Measurements from ENCODE around the gene PCSK7.
A peak's percentile ranks its signal among the peaks of the same experiment; 100 is the strongest.
"Not testable (repeated sequence)": the region's sequence is repeated elsewhere in the genome, so short reads cannot be mapped to it uniquely, and the experiment has no call there.

The PCSK7 gene, protein sequence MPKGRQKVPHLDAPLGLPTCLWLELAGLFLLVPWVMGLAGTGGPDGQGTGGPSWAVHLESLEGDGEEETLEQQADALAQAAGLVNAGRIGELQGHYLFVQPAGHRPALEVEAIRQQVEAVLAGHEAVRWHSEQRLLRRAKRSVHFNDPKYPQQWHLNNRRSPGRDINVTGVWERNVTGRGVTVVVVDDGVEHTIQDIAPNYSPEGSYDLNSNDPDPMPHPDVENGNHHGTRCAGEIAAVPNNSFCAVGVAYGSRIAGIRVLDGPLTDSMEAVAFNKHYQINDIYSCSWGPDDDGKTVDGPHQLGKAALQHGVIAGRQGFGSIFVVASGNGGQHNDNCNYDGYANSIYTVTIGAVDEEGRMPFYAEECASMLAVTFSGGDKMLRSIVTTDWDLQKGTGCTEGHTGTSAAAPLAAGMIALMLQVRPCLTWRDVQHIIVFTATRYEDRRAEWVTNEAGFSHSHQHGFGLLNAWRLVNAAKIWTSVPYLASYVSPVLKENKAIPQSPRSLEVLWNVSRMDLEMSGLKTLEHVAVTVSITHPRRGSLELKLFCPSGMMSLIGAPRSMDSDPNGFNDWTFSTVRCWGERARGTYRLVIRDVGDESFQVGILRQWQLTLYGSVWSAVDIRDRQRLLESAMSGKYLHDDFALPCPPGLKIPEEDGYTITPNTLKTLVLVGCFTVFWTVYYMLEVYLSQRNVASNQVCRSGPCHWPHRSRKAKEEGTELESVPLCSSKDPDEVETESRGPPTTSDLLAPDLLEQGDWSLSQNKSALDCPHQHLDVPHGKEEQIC

GRCh38 chr11:117231842-117232091 lies at the start of gene PCSK7:
PCSK7 (minus strand) TSS chr11:117232073; CDS start chr11:117229844, 2,229 bp downstream.
- no peak for DNase-seq (ENCODE audit: low read depth)

- no peak for DNase-seq (ENCODE audit: low read depth)
These were observed 49.3 kb upstream of the PCSK7 start for GRCh38 chr11:117281159-117281558.

- DNase-seq (ENCODE audit: low read depth) = peak; percentile 11
These were observed 48.0 kb upstream of the PCSK7 start for GRCh38 chr11:117279711-117280376.

- DNase-seq (ENCODE audit: low read depth) = no peak
These were observed 46.5 kb upstream of the PCSK7 start for GRCh38 chr11:117278347-117278746.

- no peak for DNase-seq (ENCODE audit: low read depth)
These were observed 41.8 kb upstream of the PCSK7 start for GRCh38 chr11:117273550-117274289.

- DNase-seq (ENCODE audit: low read depth) = not testable (repeated sequence)
These were observed 40.3 kb upstream of the PCSK7 start for GRCh38 chr11:117272175-117272574.

GRCh38 chr11:117271208-117271607 lies 39.3 kb upstream of the PCSK7 start:
- DNase-seq (ENCODE audit: low read depth) = no peak

GRCh38 chr11:117269856-117270255 lies 38.0 kb upstream of the PCSK7 start:
- DNase-seq (ENCODE audit: low read depth) = no peak

- DNase-seq (ENCODE audit: low read depth) = no peak
These were observed 33.9 kb upstream of the PCSK7 start for GRCh38 chr11:117265745-117266144.

DNA sequence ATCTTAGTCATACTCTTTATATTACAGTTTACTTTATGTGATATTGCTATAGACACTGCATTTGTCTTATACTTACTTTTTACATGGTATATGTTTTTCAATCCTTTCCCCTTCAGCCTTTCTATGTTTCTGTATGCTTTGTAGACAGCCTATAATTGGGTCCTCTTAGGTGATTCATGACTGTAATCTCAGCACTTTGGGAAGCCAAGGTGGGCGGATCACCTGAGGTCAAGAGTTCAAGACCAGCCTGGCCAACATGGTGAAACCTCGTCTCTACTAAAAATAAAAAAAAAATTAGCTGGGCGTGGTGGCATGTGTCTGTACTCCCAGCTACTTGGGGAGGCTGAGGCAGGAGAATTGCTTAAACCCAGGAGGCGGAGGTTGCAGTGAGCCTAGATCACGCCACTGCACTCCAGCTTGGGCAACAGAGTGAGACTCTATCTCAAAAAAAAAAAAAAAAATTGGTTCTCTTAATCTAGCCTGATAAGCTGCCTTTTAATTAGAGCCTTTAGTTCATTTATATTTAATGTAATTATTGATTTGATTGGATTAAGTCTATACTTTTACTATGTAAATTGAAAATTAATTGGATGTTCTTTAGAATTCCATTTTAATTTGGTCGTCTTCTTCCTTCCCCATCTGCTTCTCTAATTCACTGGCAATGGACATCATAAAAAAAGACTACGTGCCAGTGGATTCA lies 32.9 kb upstream of the PCSK7 start:
- DNase-seq (ENCODE audit: low read depth) = not testable (repeated sequence)

GRCh38 chr11:117259417-117259816 lies 27.5 kb upstream of the PCSK7 start:
- no peak for DNase-seq (ENCODE audit: low read depth)

DNA sequence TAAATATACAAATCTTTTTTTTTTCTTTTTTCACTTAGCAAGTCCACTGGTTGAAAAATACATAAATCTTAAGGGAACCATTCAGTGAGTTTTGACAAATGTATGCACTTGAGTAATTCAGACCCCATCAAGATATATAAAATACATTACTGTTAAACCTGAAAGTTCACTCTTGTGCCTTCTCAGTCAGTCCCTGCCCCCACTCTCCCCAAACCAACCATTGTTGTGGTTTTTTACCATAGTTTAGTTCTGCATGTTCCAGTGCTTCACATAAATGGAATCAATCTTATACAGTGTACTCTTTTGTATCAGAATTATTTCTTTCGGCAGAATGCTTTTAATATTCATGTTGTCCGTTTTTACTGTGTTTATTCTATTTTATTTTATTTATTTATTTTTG lies 26.7 kb upstream of the PCSK7 start:
- no peak for DNase-seq (ENCODE audit: low read depth)

- no peak for DNase-seq (ENCODE audit: low read depth)
These were observed 24.7 kb upstream of the PCSK7 start for GRCh38 chr11:117256573-117256972.

DNA sequence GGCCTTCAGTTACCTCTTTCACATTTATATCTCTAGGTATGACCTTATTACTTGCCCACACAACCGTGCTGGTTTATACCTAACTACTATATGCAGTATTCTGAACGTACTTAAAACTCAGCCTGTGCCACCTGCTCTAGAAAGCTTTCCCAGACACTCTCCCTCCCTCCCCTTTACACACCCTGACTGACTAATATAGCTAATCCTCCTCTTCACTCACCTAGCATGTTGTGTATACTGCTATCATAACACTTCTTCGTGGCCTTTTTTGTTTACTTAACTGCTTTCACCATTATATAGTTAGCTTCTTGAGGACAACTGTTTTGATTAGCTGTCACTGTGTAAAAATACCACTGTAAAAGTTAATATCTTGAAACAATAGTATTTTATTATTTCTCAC lies 24.1 kb upstream of the PCSK7 start:
- DNase-seq (ENCODE audit: low read depth) = no peak

GRCh38 chr11:117251506-117251905 lies 19.6 kb upstream of the PCSK7 start:
- DNase-seq (ENCODE audit: low read depth) = no peak

GRCh38 chr11:117249571-117249970 lies 17.7 kb upstream of the PCSK7 start:
- DNase-seq (ENCODE audit: low read depth) = no peak

DNA sequence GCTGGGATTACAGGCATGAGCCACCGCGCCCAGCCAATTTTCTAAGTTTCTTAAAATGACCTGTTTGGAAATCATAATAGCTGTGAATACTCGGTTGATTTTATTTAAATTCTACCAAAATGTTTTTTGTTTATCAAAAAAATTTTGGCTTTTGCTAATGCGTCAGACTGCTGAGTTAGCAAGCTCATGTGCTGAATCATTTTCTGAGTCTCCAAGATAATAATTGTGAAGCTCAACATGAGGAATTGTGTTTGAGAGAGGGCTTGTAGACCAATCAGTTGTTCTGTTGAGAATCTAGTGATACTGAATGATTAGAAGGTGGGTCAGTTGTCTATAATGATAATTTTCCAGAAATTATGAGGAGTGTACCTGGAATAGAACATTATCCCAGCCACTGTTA lies 16.5 kb upstream of the PCSK7 start:
- no peak for DNase-seq (ENCODE audit: low read depth)

GRCh38 chr11:117239295-117239694 lies 7.4 kb upstream of the PCSK7 start:
- DNase-seq (ENCODE audit: low read depth) = no peak

DNA sequence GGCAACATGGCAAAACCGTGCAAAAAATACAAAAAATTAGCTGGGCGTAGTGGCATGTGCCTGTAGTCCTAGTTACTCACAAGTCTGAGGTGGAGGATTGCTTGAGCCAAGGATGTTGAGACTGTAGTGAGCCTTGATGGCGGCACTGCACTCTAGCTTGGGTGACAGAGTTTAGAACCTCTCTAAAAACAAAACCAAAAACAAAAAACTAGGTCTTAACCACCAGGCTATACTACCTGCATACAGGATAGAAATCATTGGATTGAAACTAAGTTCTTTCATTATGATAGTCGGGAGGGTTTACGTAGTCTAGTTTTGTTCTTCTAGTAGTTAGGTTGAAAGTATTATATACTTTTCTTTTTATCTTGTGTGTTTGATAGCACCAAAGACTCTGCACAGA lies 6.3 kb upstream of the PCSK7 start:
- no peak for DNase-seq (ENCODE audit: low read depth)

DNA sequence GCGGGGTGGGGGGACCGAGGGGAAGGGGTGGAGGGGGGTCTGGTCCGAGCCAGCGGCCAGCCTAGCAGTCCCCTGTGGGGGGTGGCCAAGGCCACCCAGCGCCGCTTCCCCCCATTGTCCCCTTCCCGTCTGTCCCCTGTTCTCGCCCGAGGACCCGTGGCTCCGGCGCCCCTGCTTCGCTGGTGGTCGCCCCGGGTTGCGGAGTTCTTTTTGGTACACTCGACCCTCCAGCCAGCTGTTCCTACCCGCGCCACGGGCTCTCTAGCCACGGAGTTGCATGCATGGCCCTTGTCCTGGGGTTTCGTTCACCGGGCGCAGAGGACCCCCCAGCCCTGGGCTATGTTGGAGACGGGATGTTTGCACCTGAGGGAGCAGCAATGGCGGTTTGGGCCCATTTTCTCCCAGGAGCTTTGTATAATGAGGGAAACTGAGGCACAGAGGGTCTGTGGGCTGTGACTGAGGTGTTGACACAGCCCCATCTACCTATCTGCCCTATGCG lies 1.1 kb upstream of the PCSK7 start:
- peak; percentile 18 for DNase-seq (ENCODE audit: low read depth)

DNA sequence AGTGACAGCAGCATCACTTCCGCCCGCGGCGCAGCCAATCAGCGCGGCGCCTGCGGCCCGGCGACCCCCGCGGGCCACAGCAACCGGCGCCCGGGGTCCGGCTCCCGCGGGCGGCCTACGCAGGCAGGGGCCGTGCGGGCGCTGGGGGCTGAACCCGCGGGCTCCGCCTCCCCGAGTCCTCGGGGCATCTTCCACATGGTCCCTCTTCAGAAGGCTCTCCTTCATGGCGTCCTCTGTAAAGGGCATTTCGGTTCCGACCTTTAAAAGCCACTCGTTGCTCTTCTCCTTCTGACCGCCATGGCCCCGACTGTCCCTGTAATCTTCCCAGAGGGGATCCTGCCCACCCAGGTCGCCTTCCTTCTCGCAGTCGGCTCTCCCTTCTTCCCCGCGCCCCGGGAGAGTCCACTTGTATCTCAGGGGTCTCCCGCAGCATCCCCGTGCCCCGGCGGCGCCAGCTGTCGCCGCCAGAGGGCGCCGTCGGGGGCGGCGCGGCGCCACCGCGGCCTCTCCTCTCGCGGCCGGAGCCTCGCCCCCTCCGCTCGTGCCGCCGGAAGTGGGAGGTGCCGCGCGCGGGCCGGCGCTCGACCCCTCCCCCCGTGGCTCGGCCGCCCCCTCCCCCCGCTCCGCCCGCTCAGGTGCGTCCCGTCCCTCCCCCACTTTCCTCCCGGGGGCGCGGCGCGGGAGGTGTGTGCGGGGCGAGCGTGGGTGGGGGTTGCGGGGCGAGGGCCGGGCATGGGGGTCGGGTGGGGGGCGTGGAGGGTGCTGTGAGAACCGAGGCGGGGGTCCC lies 412 bp upstream of the PCSK7 start, which contains the start of gene RNF214:
Gene RNF214 (plus strand): TSS at position 580 of the 787 bp plus-strand sequence. CDS start 1,602 bp downstream, outside the sequence.
- peak; percentile 60 for DNase-seq (ENCODE audit: low read depth)
